ENCODE measurements around the gene CNTNAP1. TPM values are rescaled to one million over a fixed set of nuclear protein-coding genes. Genes with fewer than 3 reads are reported as not detected.
A peak's percentile ranks its signal among the peaks of the same experiment; 100 is the strongest.

Gene CNTNAP1
- total RNA-seq, 1 donor from 2014 or later = 12.9 TPM

GRCh38 chr17:42682722-42683403, 532 bp downstream of the CNTNAP1 start:
- intact Hi-C loops (cut with DNase I) = no loop called here
- DNase-seq (ENCODE audit: low spot score) (no peak), ATAC-seq (peak; percentile 1)

GRCh38 chr17:42683407-42684034, 1.2 kb downstream of the CNTNAP1 start:
- ATAC-seq = peak; percentile 5
- intact Hi-C loops (cut with DNase I) = no loop called here
- no peak for DNase-seq (ENCODE audit: low spot score)

- ATAC-seq (no peak), DNase-seq (ENCODE audit: low spot score) (no peak)
- intact Hi-C loops (cut with DNase I) = no loop called here
Measured at GRCh38 chr17:42684929-42685556, 2.7 kb downstream of the CNTNAP1 start.

- intact Hi-C loops (cut with DNase I) = no loop called here
- no peak for ATAC-seq
- no peak for DNase-seq (ENCODE audit: low spot score)
Measured at GRCh38 chr17:42685831-42686230, 3.5 kb downstream of the CNTNAP1 start.

- ATAC-seq = no peak
- intact Hi-C loops (cut with DNase I) = no loop called here
- DNase-seq (ENCODE audit: low spot score) = no peak
Measured at GRCh38 chr17:42686520-42687128, 4.3 kb downstream of the CNTNAP1 start.

GRCh38 chr17:42687707-42688320, 5.5 kb downstream of the CNTNAP1 start:
- DNase-seq (ENCODE audit: low spot score) = no peak
- intact Hi-C loops (cut with DNase I) = no loop called here
- no peak for ATAC-seq

GRCh38 chr17:42690596-42690995, 8.3 kb downstream of the CNTNAP1 start:
- intact Hi-C loops (cut with DNase I) = no loop called here
- DNase-seq (ENCODE audit: low spot score) (no peak), ATAC-seq (no peak)

GRCh38 chr17:42691021-42691545, 8.8 kb downstream of the CNTNAP1 start:
- DNase-seq (ENCODE audit: low spot score) (no peak), ATAC-seq (no peak)
- intact Hi-C loops (cut with DNase I) = no loop called here

- DNase-seq (ENCODE audit: low spot score) (no peak), ATAC-seq (no peak)
- intact Hi-C loops (cut with DNase I) = no loop called here
Measured at GRCh38 chr17:42692489-42692888, 10.2 kb downstream of the CNTNAP1 start.

- DNase-seq (ENCODE audit: low spot score) (no peak), ATAC-seq (no peak)
- intact Hi-C loops (cut with DNase I) = no loop called here
Measured at GRCh38 chr17:42694524-42694923, 12.2 kb downstream of the CNTNAP1 start.

GRCh38 chr17:42695500-42695899, 13.2 kb downstream of the CNTNAP1 start:
- no peak for DNase-seq (ENCODE audit: low spot score)
- intact Hi-C loops (cut with DNase I) = no loop called here
- no peak for ATAC-seq

- ATAC-seq (no peak), DNase-seq (ENCODE audit: low spot score) (no peak)
Measured at GRCh38 chr17:42697108-42697811, 14.9 kb downstream of the CNTNAP1 start.

GRCh38 chr17:42698736-42699414, 16.5 kb downstream of the CNTNAP1 start:
- ATAC-seq = peak; percentile 67
- no peak for DNase-seq (ENCODE audit: low spot score)
- intact Hi-C loops (cut with DNase I) = no loop called here

More at GRCh38 chr17:42697108-42697811, 14.9 kb downstream of the CNTNAP1 start:
- intact Hi-C loops (cut with DNase I) = no loop called here

GRCh38 chr17:42699415-42699740, 17.0 kb downstream of the CNTNAP1 start:
- intact Hi-C loops (cut with DNase I) = no loop called here

GRCh38 chr17:42700586-42701289, 18.4 kb downstream of the CNTNAP1 start:
- peak; percentile 51 for ATAC-seq
- DNase-seq (ENCODE audit: low spot score) = no peak
- intact Hi-C loops (cut with DNase I) = no loop called here

More at GRCh38 chr17:42699415-42699740, 17.0 kb downstream of the CNTNAP1 start:
- no peak for DNase-seq (ENCODE audit: low spot score)
- no peak for ATAC-seq

- intact Hi-C loops (cut with DNase I) = no loop called here
- DNase-seq (ENCODE audit: low spot score) (no peak), ATAC-seq (no peak)
Measured at GRCh38 chr17:42702446-42702845, 20.1 kb downstream of the CNTNAP1 start.

GRCh38 chr17:42704490-42704836, 22.1 kb downstream of the CNTNAP1 start:
- no peak for DNase-seq (ENCODE audit: low spot score)
- intact Hi-C loops (cut with DNase I) = no loop called here
- ATAC-seq = no peak

Data from sciatic nerve (tissue), 2 donors.